ENCODE measurements around the gene TEDC1.

TEDC1 gene

DNA sequence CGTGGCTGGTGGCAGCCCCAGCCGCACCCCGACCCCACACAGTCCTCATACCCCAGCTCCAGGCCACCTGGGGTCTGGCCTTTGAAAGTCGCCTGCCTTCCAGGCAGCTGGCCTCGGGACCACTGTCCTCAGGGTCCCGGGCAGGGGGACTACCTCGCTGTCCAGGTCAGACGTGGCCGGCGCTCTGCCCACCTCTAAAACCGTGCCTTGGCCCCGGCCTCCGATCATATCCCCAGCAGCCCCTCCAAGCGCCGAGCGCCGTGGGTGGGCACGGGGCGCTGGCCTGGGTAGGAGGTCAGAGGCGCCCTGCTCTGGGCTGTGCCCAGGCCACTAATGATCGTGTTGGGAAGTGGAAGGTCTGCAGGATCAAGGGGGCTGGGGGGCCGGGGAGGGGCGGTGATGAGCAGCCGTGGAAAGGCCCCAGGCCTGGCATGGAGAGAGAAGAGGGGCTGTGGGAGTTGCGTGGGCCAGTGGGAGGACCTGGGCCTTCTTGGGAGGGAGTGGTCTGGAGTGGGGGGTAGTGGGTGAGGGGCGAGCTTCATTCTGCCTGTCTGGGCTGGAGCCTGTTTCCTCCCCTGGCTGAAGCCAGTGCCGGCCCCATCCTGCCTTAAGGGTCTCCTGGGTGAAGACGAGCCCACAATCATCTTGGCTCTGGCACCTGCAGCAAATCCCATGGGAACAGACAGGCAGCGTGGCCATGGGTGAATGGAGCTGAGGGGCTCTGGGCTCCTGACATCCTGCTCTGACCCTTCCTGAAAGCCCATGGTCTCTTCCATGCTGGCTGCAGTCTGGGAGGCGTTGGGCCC is 40.2 kb downstream of the TEDC1 start:
- no peak for ATAC-seq
- TF ChIP-seq CSDC2 (CRISPR knock-in tag; IDR thresholded peaks at IDR 0.05), result no peak
- no peak for TF ChIP-seq PPARA (CRISPR knock-in tag; IDR thresholded peaks at IDR 0.05; ENCODE audit: borderline replicate concordance)
- TF ChIP-seq RARB (CRISPR knock-in tag; IDR thresholded peaks at IDR 0.05), result no peak
- no peak for TF ChIP-seq BACH2 (CRISPR knock-in tag; IDR thresholded peaks at IDR 0.05; ENCODE audit: borderline replicate concordance)
- TF ChIP-seq ZNF565 (CRISPR knock-in tag; conservative IDR thresholded peaks at IDR 0.05; ENCODE audit: low read depth), result no peak
- no peak for TF ChIP-seq ZC3H10 (CRISPR knock-in tag; IDR thresholded peaks at IDR 0.05)
- no peak for TF ChIP-seq SNAI2 (CRISPR knock-in tag; IDR thresholded peaks at IDR 0.05)
- TF ChIP-seq TCF4 (CRISPR knock-in tag; IDR thresholded peaks at IDR 0.05; ENCODE audit: borderline replicate concordance), result no peak
- no peak for TF ChIP-seq ZFP30 (CRISPR knock-in tag; IDR thresholded peaks at IDR 0.05)
- no peak for TF ChIP-seq GLIS3 (CRISPR knock-in tag; IDR thresholded peaks at IDR 0.05)
- TF ChIP-seq CSRNP3 (CRISPR knock-in tag; IDR thresholded peaks at IDR 0.05), result no peak
- TF ChIP-seq PATZ1 (CRISPR knock-in tag; IDR thresholded peaks at IDR 0.05; ENCODE audit: borderline replicate concordance), result no peak
- TF ChIP-seq, protein P1, sequence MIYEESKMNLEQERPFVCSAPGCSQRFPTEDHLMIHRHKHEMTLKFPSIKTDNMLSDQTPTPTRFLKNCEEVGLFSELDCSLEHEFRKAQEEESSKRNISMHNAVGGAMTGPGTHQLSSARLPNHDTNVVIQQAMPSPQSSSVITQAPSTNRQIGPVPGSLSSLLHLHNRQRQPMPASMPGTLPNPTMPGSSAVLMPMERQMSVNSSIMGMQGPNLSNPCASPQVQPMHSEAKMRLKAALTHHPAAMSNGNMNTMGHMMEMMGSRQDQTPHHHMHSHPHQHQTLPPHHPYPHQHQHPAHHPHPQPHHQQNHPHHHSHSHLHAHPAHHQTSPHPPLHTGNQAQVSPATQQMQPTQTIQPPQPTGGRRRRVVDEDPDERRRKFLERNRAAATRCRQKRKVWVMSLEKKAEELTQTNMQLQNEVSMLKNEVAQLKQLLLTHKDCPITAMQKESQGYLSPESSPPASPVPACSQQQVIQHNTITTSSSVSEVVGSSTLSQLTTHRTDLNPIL (CRISPR knock-in tag; IDR thresholded peaks at IDR 0.05; ENCODE audit: low read depth), result no peak
- TF ChIP-seq ISL1 (CRISPR knock-in tag; IDR thresholded peaks at IDR 0.05), result no peak
- no peak for TF ChIP-seq ESRRG (CRISPR knock-in tag; IDR thresholded peaks at IDR 0.05)
- no peak for TF ChIP-seq ARNTL (CRISPR knock-in tag; IDR thresholded peaks at IDR 0.05; ENCODE audit: borderline replicate concordance, low read depth)

DNA sequence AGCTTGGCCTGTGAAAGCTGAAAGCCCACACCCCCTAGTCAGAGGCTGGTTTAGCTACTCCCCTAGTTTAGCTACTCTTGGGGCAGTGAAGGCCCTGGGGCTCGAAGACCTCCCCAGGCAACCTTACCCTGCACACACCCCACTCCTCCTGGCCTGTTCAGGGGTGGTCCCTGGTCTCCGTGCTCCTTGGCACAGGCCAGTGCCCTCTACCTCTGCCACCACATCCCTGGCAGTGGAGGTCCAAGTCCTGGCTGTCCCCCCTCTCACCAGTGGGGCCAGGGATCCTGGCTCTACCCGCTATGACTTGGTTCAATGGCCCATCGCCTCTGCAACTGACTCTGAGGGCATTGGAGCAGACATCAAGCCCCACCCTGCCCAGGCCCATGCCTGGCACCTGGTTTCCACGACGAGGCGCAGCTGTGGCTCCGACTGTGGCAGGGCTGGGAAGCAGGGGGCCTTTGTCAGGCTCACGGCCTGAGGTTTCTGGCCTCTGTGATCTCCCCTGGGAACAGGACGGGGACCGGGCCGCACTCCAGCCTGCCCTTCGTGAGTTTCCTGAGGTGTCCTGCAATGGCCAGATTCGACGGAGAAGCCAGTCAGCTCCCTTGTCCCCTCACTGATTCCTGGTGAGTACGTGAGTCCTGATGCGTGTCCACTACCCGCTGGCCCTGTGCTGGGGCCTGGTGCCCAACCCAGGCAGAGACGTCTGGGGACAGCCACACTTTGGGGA is 41.0 kb downstream of the TEDC1 start:
- no peak for TF ChIP-seq POU6F1 (CRISPR knock-in tag; IDR thresholded peaks at IDR 0.05; ENCODE audit: borderline replicate concordance, low read depth)
- TF ChIP-seq, protein P1 (CRISPR knock-in tag; IDR thresholded peaks at IDR 0.05; ENCODE audit: low read depth), result no peak
- TF ChIP-seq CSRNP3 (CRISPR knock-in tag; IDR thresholded peaks at IDR 0.05), result no peak
- TF ChIP-seq TCF4 (CRISPR knock-in tag; IDR thresholded peaks at IDR 0.05; ENCODE audit: borderline replicate concordance), result no peak
- no peak for TF ChIP-seq PPARA (CRISPR knock-in tag; IDR thresholded peaks at IDR 0.05; ENCODE audit: borderline replicate concordance)
- TF ChIP-seq BACH2 (CRISPR knock-in tag; IDR thresholded peaks at IDR 0.05; ENCODE audit: borderline replicate concordance), result no peak
- TF ChIP-seq ISL1 (CRISPR knock-in tag; IDR thresholded peaks at IDR 0.05), result no peak
- no peak for TF ChIP-seq PATZ1 (CRISPR knock-in tag; IDR thresholded peaks at IDR 0.05; ENCODE audit: borderline replicate concordance)
- no peak for TF ChIP-seq ZC3H10 (CRISPR knock-in tag; IDR thresholded peaks at IDR 0.05)
- TF ChIP-seq SNAI2 (CRISPR knock-in tag; IDR thresholded peaks at IDR 0.05), result no peak
- TF ChIP-seq ZNF565 (CRISPR knock-in tag; conservative IDR thresholded peaks at IDR 0.05; ENCODE audit: low read depth), result no peak
- TF ChIP-seq OSR1 (CRISPR knock-in tag; IDR thresholded peaks at IDR 0.05), result no peak
- no peak for TF ChIP-seq ZNF70 (CRISPR knock-in tag; IDR thresholded peaks at IDR 0.05)
- TF ChIP-seq CSDC2 (CRISPR knock-in tag; IDR thresholded peaks at IDR 0.05), result no peak
- no peak for TF ChIP-seq TOX (CRISPR knock-in tag; IDR thresholded peaks at IDR 0.05; ENCODE audit: borderline replicate concordance)
- no peak for TF ChIP-seq GLIS3 (CRISPR knock-in tag; IDR thresholded peaks at IDR 0.05)
- no peak for TF ChIP-seq ESRRG (CRISPR knock-in tag; IDR thresholded peaks at IDR 0.05)
- no peak for TF ChIP-seq RARB (CRISPR knock-in tag; IDR thresholded peaks at IDR 0.05)
- TF ChIP-seq, protein P2, sequence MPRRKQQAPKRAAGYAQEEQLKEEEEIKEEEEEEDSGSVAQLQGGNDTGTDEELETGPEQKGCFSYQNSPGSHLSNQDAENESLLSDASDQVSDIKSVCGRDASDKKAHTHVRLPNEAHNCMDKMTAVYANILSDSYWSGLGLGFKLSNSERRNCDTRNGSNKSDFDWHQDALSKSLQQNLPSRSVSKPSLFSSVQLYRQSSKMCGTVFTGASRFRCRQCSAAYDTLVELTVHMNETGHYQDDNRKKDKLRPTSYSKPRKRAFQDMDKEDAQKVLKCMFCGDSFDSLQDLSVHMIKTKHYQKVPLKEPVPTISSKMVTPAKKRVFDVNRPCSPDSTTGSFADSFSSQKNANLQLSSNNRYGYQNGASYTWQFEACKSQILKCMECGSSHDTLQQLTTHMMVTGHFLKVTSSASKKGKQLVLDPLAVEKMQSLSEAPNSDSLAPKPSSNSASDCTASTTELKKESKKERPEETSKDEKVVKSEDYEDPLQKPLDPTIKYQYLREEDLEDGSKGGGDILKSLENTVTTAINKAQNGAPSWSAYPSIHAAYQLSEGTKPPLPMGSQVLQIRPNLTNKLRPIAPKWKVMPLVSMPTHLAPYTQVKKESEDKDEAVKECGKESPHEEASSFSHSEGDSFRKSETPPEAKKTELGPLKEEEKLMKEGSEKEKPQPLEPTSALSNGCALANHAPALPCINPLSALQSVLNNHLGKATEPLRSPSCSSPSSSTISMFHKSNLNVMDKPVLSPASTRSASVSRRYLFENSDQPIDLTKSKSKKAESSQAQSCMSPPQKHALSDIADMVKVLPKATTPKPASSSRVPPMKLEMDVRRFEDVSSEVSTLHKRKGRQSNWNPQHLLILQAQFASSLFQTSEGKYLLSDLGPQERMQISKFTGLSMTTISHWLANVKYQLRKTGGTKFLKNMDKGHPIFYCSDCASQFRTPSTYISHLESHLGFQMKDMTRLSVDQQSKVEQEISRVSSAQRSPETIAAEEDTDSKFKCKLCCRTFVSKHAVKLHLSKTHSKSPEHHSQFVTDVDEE (CRISPR knock-in tag; IDR thresholded peaks at IDR 0.05), result no peak
- ATAC-seq, result no peak

Data from SK-N-SH treated with all-trans-retinoic acid at 6 μM for 48 hours (cell line).